ENCODE results near the gene GATAD1. TPM values are rescaled to one million over a fixed set of nuclear protein-coding genes. Genes with fewer than 3 reads are reported as not detected.

The GATAD1 gene
- total and polyA plus RNA-seq, 2 of the 8 experiments (the other 6 are each of a cell fraction or from before 2014, with no cell fraction given) = 17.1 to 34.7 TPM

- H2BK12ac ChIP-seq (ENCODE audit: low read depth, low read length) = no peak overlapping the region
- H3K9ac ChIP-seq (replicated peaks in 1 of 4; ENCODE audit: extremely low read depth in 1 of 4, low read depth in 3 of 4, low read length in 3 of 4) = no peak overlapping the region
- no peak overlapping the region for H2BK120ac ChIP-seq (replicated peaks; ENCODE audit: low read depth, low read length)
- ChIA-PET POLR2A (ENCODE audit: partially characterized antibody) (interaction anchor here (0.9 to 1.6 kb wide), 3 partner anchors 10 to 43 kb away, joined by 3 to 7 read pairs (median 3); partner anchors contain the start of gene GATAD1), CTCF (ENCODE audit: partially characterized antibody) (interaction anchor here (0.8 to 3.6 kb wide), 6 partner anchors 11 to 174 kb away, joined by 3 to 30 read pairs (median 5); partner anchors contain the start of genes ANKIB1 and KRIT1)
- FAIRE-seq (no peak), DNase-seq (ENCODE audit: low read depth in 1 of 2, low spot score in 2 of 2) (no peak)
- no peak overlapping the region for H3K14ac ChIP-seq (ENCODE audit: insufficient read length)
- no peak overlapping the region for H3K56ac ChIP-seq (replicated peaks; ENCODE audit: insufficient read length, low read depth, low read length)
- no peaks in the 10 kb centered on the region for H3K23me2 ChIP-seq (ENCODE audit: low read depth, low read length)
- H3K79me2 ChIP-seq (ENCODE audit: control insufficient read depth in 1 of 2, insufficient read depth in 2 of 2, low read length in 2 of 2) = no peaks in the 10 kb centered on the region
- H3K4me3 ChIP-seq (ENCODE audit: extremely low read depth in 1 of 4, insufficient read depth in 2 of 4, low read depth in 3 of 4, low read length in 4 of 4) = no peak overlapping the region
- peaks cover 0 to 7% (median under 1%) of the 10 kb centered on the region in 4 experiments; a peak in 6 of 8 replicates for H3K36me3 ChIP-seq (ENCODE audit: control insufficient read depth in 2 of 4, insufficient read depth in 4 of 4, low read length in 3 of 4)
- no peak overlapping the region for H3K23ac ChIP-seq (ENCODE audit: insufficient read length)
- H2BK5ac ChIP-seq (ENCODE audit: low read depth, low read length) = no peak overlapping the region
- no peak overlapping the region for H3K18ac ChIP-seq (ENCODE audit: extremely low read depth, low read length)
- H3K27ac ChIP-seq (ENCODE audit: low read depth, low read length) = no peak overlapping the region; the same call in 1 of the 2 replicates
- H2AFZ ChIP-seq (ENCODE audit: low read length) = no peak overlapping the region
- no peaks in the 10 kb centered on the region for H3K79me1 ChIP-seq (ENCODE audit: low read depth, low read length)
- H3K4me2 ChIP-seq (ENCODE audit: insufficient read depth in 1 of 2, low read depth in 2 of 2, low read length in 2 of 2) = no peak overlapping the region
- H3K9me3 ChIP-seq (ENCODE audit: insufficient read depth in 2 of 2, low read depth in 1 of 2, low read length in 1 of 2) = no peaks in the 10 kb centered on the region
- no peak for TF ChIP-seq CTBP2 (IDR thresholded peaks at IDR 0.05; ENCODE audit: borderline replicate concordance, insufficient read depth, insufficient read length, low read length)
- TF ChIP-seq BCL11A (IDR thresholded peaks at IDR 0.05; ENCODE audit: low read depth in 2 of 2, low read length in 2 of 2) = no peak
- TF ChIP-seq SAP30 (IDR thresholded peaks at IDR 0.05; ENCODE audit: insufficient read depth, insufficient replicate concordance, low read length) = no peak
- TF ChIP-seq RBBP5 (IDR thresholded peaks at IDR 0.05; ENCODE audit: borderline replicate concordance, low read depth, low read length) = no peak
- TF ChIP-seq CREB1 (IDR thresholded peaks at IDR 0.05) = no peak
- no peak for TF ChIP-seq SRF (IDR thresholded peaks at IDR 0.05; ENCODE audit: low read depth, low read length)
- no peak for TF ChIP-seq CHD1 (IDR thresholded peaks at IDR 0.05; ENCODE audit: low read depth, low read length)
- no peak for TF ChIP-seq EZH2 (IDR thresholded peaks at IDR 0.05; ENCODE audit: low read depth, low read length, severe bottlenecking)
- no peak for TF ChIP-seq FOSL1 (IDR thresholded peaks at IDR 0.05; ENCODE audit: insufficient read depth, low read depth, low read length)
- TF ChIP-seq GABPA (IDR thresholded peaks at IDR 0.05; ENCODE audit: borderline replicate concordance, insufficient read depth, low read length) = no peak
- TF ChIP-seq PHF8 (conservative IDR thresholded peaks at IDR 0.05; ENCODE audit: low read depth, low read length) = no peak
- no peak for TF ChIP-seq CBX8 (IDR thresholded peaks at IDR 0.05; ENCODE audit: borderline replicate concordance, low read depth, low read length)
- no peak for TF ChIP-seq EP300 (IDR thresholded peaks at IDR 0.05; ENCODE audit: borderline replicate concordance in 1 of 2, low read depth in 2 of 2, low read length in 2 of 2)
- no peaks in the 10 kb centered on the region for H4K20me1 ChIP-seq (replicated peaks in 1 of 2; ENCODE audit: control insufficient read depth in 1 of 2, insufficient read depth in 2 of 2, low read length in 2 of 2)
- H3K27me3 ChIP-seq (replicated peaks in 1 of 4; ENCODE audit: control insufficient read depth in 3 of 4, extremely low read depth in 1 of 4, insufficient read depth in 3 of 4, low read length in 3 of 4) = peaks cover 0 to 1% (median 0%) of the 10 kb centered on the region in 4 experiments; a peak in 1 of 7 replicates
- no peak overlapping the region for H4K5ac ChIP-seq (ENCODE audit: insufficient read length, low read depth, low read length)
- H4K8ac ChIP-seq (ENCODE audit: extremely low read depth, insufficient read depth, low read length) = peak overlapping the region; percentile 38; the same call in 1 of the 2 replicates
- H2BK15ac ChIP-seq (ENCODE audit: low read length) = no peak overlapping the region
- no peak overlapping the region for H3K4ac ChIP-seq (replicated peaks; ENCODE audit: insufficient read length, low read depth, low read length)
- no peak overlapping the region for H4K91ac ChIP-seq (replicated peaks; ENCODE audit: insufficient read length, low read length)
- peaks cover 0 to 5% (median 0%) of the 10 kb centered on the region in 4 experiments; a peak in 1 of 7 replicates for H3K4me1 ChIP-seq (replicated peaks in 1 of 4; ENCODE audit: control insufficient read depth in 3 of 4, insufficient read depth in 4 of 4, low read length in 3 of 4)
- H2AK5ac ChIP-seq (ENCODE audit: low read depth, low read length) = no peak overlapping the region
- no peak overlapping the region for H2BK20ac ChIP-seq (ENCODE audit: low read length)
- WGBS, 2 experiments (ENCODE audit: extremely low coverage in 1 of 2, insufficient coverage in 1 of 2, insufficient read length in 1 of 2, insufficient replicate concordance in 2 of 2, low coverage in 1 of 2, low lambda C conversion rate in 2 of 2, missing lambda C conversion rate in 1 of 2) = 93% methylated on average over 6 of the region's 6 CpGs; no CpG with 5 or more reads in 1 of the 2 experiments
Measured at GRCh38 chr7:92403760-92404074, 43.6 kb upstream of the GATAD1 start.
